Muscle of leg (tissue), 11 donors: Measurements from ENCODE around the gene GJA8. TPM values are rescaled to one million over a fixed set of nuclear protein-coding genes. Genes with fewer than 3 reads are reported as not detected.

Source experiments
- DNase-seq: peaks from one replicate; pipeline ENCODE4 v3.0.0; 2013
- H3K27ac ChIP-seq: one replicate; pipeline ENCODE4 v1.5.1; 2013; ENCODE audit warnings: mild to moderate bottlenecking, low read length, control low read depth
- H3K27me3 ChIP-seq: one replicate; pipeline ENCODE4 v1.6.1; 2013; ENCODE audit warnings: low read length; ENCODE audit not compliant: control insufficient read depth, insufficient read depth
- H3K36me3 ChIP-seq: one replicate; pipeline ENCODE4 v1.6.1; 2013; ENCODE audit warnings: low read length; ENCODE audit not compliant: control insufficient read depth, insufficient read depth
- H3K4me1 ChIP-seq: one replicate; pipeline ENCODE4 v1.6.1; 2013; ENCODE audit warnings: low read length; ENCODE audit not compliant: control insufficient read depth, insufficient read depth
- H3K4me3 ChIP-seq: one replicate; pipeline ENCODE4 v1.5.1; 2013; ENCODE audit warnings: low read length, control low read depth
- H3K9me3 ChIP-seq: replicated peaks from 2 replicates; pipeline ENCODE4 v1.6.1; 2013; ENCODE audit warnings: low read depth, low read length; ENCODE audit not compliant: control insufficient read depth
- WGBS: methylation state at CpG from one replicate; pipeline ENCODE4 v1.1.5; 2013; ENCODE audit warnings: missing lambda C conversion rate; ENCODE audit not compliant: insufficient coverage; 5-methylcytosine and 5-hydroxymethylcytosine counted together
- polyA plus RNA-seq, 8 donors: library from polyadenylated mRNA; unstranded; fragments of 120-200 nt; gene quantifications; one replicate each; pipeline versions ENCODE4 v1.2.1 to v1.2.3, GENCODE V29; 2013; ENCODE audit warnings: inconsistent platforms in 1 of 8, low replicate concordance in 1 of 8; ENCODE audit not compliant: insufficient read length in 8 of 8, insufficient read depth in 1 of 8
- total RNA-seq: library from RNA; stranded (reverse); fragments of 120-200 nt; gene quantifications from one replicate; pipeline ENCODE4 v1.2.4, GENCODE V29; 2013

Gene GJA8
- total and polyA plus RNA-seq, 9 donors, result not detected

DNA sequence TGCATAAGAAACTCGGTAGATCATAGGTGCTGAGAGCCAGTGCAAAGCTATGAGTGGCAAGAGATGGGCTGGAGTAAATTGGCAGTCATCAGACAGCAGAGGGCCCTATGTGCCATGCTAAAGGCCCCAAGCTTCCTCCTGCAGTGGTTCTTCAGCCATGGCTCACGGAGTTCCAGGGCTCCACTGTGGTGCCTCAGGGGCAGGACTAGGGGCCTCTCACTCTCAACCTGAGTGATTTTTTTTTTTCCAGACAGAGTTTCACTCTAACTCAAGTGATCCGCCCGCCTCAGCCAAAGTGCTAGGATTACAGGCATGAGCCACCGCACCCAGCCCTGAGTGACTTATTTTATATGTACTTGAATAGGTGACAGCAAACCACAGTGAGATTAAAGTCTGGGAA, 10.4 kb upstream of the GJA8 start:
- Histone ChIP-seq H3K27ac (no peak overlapping the region), H3K27me3 (peaks cover 5% of the 10 kb centered on the region), H3K9me3 (no peaks in the 10 kb centered on the region), H3K36me3 (no peaks in the 10 kb centered on the region), H3K4me3 (no peak overlapping the region), H3K4me1 (peaks cover 14% of the 10 kb centered on the region)
- 20% methylated on average over 3 of the region's 5 CpGs for WGBS
- peak; percentile 16 for DNase-seq

DNA sequence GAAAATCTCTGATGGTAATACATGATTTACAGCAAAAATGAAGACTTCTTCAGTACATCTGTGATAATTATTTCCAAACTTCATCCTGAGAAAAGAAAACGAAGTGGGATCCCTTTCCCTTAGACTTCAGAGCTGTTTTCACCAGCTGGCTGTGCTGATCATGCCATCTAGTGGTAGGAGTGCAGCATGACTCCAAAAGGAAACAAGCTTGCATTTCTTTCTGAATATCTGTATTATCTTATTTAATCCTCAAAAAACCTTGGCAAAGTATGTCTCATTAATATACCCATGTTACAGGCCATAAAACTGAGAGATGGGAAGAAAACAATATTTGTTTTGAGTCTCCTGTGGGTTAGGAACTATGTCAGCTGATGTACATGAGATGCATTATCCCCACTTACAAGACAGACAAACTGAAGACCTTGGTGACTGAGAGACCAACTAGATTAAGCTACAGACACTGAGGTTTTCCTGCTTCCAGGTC, 9.8 kb upstream of the GJA8 start:
- WGBS, result no CpG with 5 or more reads among the region's 1 CpG
- DNase-seq, result peak; percentile 77
- no peaks in the 10 kb centered on the region for H3K36me3 ChIP-seq
- H3K27ac ChIP-seq, result no peak overlapping the region
- H3K4me3 ChIP-seq, result no peak overlapping the region
- no peaks in the 10 kb centered on the region for H3K9me3 ChIP-seq
- H3K4me1 ChIP-seq, result peaks cover 19% of the 10 kb centered on the region
- peaks cover 5% of the 10 kb centered on the region for H3K27me3 ChIP-seq

DNA sequence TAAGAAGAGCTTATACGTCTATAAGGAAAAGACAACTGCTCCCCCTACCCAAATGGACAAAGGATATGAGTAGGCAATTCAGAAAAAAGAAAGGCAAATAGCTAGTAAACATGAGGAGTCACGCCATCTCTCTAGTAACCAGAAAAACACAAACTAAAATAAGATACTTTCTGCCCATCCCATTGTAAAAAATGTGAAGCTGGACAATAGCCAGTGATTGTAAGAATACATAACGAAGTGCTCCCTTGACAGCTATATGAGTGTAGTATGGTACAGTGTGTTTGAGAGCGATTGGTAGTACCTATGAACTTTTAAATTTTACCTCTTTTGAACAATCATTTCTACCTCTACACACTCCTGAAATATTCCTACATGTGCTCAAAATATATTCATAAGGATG, 7.5 kb upstream of the GJA8 start:
- peak; percentile 16 for DNase-seq
- H3K4me3 ChIP-seq, result no peak overlapping the region
- H3K9me3 ChIP-seq, result no peaks in the 10 kb centered on the region
- no peaks in the 10 kb centered on the region for H3K36me3 ChIP-seq
- H3K4me1 ChIP-seq, result peaks cover 21% of the 10 kb centered on the region
- peaks cover 2% of the 10 kb centered on the region for H3K27me3 ChIP-seq
- no peak overlapping the region for H3K27ac ChIP-seq
- WGBS, result no CpG with 5 or more reads among the region's 4 CpGs

DNA sequence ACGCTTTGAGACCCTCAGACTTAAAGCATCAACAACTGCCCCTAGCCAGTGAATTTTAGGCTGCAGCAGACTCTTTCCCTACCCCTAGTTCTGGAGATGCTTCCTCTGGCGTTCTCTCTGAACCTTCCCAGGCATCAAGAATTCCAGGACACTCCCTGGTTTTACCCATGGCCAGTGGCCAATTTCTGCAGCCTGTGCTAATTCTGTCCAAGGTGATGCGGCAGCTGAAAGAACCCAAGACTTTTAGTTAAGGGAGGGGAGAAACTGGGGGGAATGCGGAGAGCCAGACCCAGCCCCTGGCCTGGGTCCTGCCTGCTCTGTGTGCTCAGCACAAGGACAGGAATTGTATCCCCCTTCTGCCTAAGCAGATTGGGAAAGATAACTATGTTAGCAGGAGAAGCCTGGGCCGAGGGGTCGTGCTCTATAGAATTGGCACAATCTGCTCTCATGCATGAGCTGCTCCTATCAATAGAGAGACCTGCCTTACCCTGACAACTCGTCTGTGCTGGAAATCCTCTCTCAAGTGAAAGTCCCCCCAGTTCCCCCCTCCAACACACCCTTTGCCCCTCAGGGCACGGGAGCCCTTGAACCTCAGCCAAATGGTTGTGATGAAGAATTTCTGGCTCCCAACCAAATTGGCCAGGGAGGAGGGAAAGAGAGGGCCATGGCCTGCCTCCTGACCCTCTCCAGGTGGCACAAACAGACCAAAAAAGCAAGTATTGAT, 5.4 kb upstream of the GJA8 start:
- Histone ChIP-seq H3K36me3 (no peaks in the 10 kb centered on the region), H3K4me3 (no peak overlapping the region), H3K27me3 (no peaks in the 10 kb centered on the region), H3K27ac (no peak overlapping the region), H3K4me1 (peaks cover 19% of the 10 kb centered on the region), H3K9me3 (no peaks in the 10 kb centered on the region)
- 57% methylated on average over 3 of the region's 8 CpGs for WGBS
- peak; percentile 26 for DNase-seq

DNA sequence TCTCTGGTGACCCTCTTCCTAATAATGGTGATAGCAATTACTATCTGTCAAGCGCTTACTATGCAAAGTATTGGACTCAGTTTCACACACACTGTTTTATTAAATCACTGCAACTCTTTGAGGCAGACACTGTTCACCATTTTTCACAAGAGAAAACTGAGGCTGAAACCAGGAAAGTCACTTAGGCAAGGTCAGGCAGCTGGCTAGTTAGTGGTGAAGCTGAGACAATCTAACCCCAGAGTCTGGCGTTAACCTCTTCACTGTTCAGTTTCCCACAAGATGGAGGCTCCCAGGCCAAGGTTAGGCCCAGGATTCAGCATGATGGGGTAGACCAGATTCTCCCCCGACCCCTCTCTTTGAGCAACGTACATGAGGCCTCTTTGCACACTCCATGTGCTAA, 4.8 kb upstream of the GJA8 start:
- peaks cover 16% of the 10 kb centered on the region for H3K4me1 ChIP-seq
- H3K9me3 ChIP-seq, result no peaks in the 10 kb centered on the region
- no peak overlapping the region for H3K4me3 ChIP-seq
- no peak for DNase-seq
- peaks cover 2% of the 10 kb centered on the region for H3K27me3 ChIP-seq
- H3K27ac ChIP-seq, result no peak overlapping the region
- H3K36me3 ChIP-seq, result no peaks in the 10 kb centered on the region
- WGBS, result 80% methylated on average over 1 of the region's 4 CpGs

DNA sequence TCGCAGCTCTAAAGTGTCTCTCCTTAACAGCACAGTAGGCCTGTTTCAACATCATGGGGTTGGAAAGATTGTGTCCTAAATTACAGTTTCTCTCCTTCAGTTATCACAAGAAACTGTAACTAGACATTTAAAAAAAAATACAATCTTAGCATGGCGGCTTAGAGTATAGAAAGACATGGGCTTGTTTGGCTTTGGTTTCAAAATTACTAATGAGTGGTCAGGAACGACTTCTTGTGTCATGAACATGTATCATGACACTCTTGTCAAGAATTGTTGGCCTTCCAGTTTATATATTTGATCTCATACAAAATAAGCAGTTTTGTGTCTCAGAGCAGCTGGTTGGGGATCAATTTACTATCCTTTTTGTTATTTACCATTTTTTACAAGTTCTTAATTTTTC, 2.1 kb downstream of the GJA8 start:
- Histone ChIP-seq H3K27ac (no peak overlapping the region), H3K4me3 (no peak overlapping the region), H3K27me3 (peaks cover 7% of the 10 kb centered on the region), H3K36me3 (no peaks in the 10 kb centered on the region), H3K9me3 (no peaks in the 10 kb centered on the region), H3K4me1 (no peaks in the 10 kb centered on the region)
- no peak for DNase-seq
- WGBS, result no CpG with 5 or more reads among the region's 3 CpGs

DNA sequence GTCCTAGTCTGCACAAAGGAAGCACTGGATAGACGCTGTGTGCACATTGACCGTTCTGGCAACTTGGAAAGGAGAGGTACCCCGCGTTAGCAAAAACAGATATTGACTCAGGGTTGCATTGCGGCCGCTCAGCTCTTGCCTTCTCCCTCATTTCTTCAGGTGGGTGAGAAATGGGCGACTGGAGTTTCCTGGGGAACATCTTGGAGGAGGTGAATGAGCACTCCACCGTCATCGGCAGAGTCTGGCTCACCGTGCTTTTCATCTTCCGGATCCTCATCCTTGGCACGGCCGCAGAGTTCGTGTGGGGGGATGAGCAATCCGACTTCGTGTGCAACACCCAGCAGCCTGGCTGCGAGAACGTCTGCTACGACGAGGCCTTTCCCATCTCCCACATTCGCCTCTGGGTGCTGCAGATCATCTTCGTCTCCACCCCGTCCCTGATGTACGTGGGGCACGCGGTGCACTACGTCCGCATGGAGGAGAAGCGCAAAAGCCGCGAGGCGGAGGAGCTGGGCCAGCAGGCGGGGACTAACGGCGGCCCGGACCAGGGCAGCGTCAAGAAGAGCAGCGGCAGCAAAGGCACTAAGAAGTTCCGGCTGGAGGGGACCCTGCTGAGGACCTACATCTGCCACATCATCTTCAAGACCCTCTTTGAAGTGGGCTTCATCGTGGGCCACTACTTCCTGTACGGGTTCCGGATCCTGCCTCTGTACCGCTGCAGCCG, 5.4 kb downstream of the GJA8 start:
- 93% methylated on average over 42 of the region's 44 CpGs for WGBS
- Histone ChIP-seq H3K27me3 (peaks cover 5% of the 10 kb centered on the region), H3K4me1 (no peaks in the 10 kb centered on the region), H3K27ac (no peak overlapping the region), H3K4me3 (no peak overlapping the region), H3K36me3 (no peaks in the 10 kb centered on the region), H3K9me3 (no peaks in the 10 kb centered on the region)
- DNase-seq, result no peak

DNA sequence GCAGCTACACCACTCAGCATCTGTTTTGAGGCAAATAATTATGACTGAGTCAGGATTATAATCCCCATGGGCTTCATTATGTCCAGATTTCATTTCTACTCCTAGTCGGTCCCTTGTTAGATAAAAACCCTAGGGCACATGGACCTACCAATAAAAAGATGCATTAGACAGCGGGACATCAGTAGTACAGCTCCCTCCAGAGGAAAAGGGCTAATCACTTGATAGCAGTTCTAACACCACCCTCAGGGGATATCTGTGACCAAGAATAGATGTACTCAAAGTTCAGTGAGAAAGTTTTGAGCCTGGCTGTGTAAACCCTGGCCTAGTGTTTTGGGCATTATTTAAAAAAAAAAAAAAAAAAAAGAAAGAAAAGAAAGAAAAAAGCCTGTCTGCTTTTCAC, 10.0 kb downstream of the GJA8 start:
- WGBS, result 40% methylated on average over 1 of the region's 2 CpGs
- Histone ChIP-seq H3K4me1 (no peaks in the 10 kb centered on the region), H3K27me3 (peaks cover 7% of the 10 kb centered on the region), H3K4me3 (no peak overlapping the region), H3K36me3 (no peaks in the 10 kb centered on the region), H3K27ac (no peak overlapping the region), H3K9me3 (no peaks in the 10 kb centered on the region)
- DNase-seq, result peak; percentile 5

DNA sequence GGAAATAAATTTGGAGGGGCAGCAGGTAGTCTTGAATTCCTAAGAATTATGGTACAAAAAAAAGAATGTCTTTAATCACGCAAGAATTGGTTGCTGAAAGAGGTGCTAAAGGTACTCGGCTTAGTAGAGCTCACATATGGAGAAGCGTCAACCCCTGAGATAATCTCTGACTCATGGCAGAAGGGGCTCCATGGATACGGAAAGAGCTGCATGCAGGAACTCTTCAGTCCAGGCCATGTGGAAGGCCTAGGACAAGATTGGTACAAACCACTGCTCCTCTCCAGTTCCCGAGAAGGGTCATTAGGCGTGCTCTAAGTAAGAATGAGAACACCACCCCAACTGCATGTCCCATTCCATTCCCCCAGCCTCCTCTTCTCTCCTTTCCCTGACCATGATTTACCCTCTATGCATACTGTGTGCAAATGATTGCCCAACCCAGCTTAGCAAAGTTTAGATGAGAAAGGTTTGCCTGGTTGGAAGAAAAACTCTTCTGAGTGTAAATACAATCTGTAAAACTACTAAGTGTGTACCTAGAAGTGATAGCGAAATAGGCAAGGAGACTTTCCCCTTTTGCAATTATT, 10.9 kb downstream of the GJA8 start:
- Histone ChIP-seq H3K4me3 (no peak overlapping the region), H3K27me3 (peaks cover 6% of the 10 kb centered on the region), H3K27ac (no peak overlapping the region), H3K4me1 (no peaks in the 10 kb centered on the region), H3K36me3 (no peaks in the 10 kb centered on the region), H3K9me3 (no peaks in the 10 kb centered on the region)
- DNase-seq, result no peak
- 83% methylated on average over 6 of the region's 7 CpGs for WGBS

DNA sequence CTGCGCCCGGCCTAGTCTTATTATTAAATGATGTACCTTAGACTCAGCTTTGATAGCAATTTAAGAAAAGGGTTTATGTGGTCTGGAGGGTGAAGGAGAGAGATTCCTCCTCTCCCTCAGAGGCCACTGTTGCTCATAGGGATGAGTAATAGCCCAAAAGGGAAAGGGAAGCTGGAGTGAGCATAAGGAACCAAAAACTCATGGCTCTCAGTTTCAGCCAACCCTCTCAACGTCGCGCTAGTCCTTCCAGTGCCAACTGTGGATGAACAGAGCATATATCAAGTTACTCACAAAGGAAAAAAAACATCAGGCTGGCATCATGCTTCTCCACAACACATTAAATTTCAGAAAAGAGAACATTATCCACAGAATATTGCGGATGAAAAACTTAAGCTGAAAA, 17.3 kb downstream of the GJA8 start:
- 89% methylated on average over 3 of the region's 6 CpGs for WGBS
- DNase-seq, result peak; percentile 20
- H3K4me1 ChIP-seq, result no peaks in the 10 kb centered on the region
- H3K27ac ChIP-seq, result no peak overlapping the region
- H3K9me3 ChIP-seq, result no peaks in the 10 kb centered on the region
- no peak overlapping the region for H3K4me3 ChIP-seq
- no peaks in the 10 kb centered on the region for H3K36me3 ChIP-seq
- H3K27me3 ChIP-seq, result peaks cover 4% of the 10 kb centered on the region
